ENCODE data around the gene ADGRL3.

- TF ChIP-seq CTCF (IDR thresholded peaks at IDR 0.05) (no peak), EZH2 (IDR thresholded peaks at IDR 0.05) (no peak)
These were observed 462.2 kb downstream of the ADGRL3 start for GRCh38 chr4:61662362-61662761.

Data from neural progenitor cell (in vitro differentiated cells).